ENCODE measurements around the gene PURA.
"Not testable (repeated sequence)": the region's sequence is repeated elsewhere in the genome, so short reads cannot be mapped to it uniquely, and the experiment has no call there.

Gene PURA

GRCh38 chr5:140141241-140141640, 27.3 kb downstream of the PURA start:
- no peak for DNase-seq

- DNase-seq: no peak
These were observed 28.3 kb downstream of the PURA start for GRCh38 chr5:140142246-140142645.

- DNase-seq: no peak
These were observed 28.9 kb downstream of the PURA start for GRCh38 chr5:140142856-140143255.

DNA sequence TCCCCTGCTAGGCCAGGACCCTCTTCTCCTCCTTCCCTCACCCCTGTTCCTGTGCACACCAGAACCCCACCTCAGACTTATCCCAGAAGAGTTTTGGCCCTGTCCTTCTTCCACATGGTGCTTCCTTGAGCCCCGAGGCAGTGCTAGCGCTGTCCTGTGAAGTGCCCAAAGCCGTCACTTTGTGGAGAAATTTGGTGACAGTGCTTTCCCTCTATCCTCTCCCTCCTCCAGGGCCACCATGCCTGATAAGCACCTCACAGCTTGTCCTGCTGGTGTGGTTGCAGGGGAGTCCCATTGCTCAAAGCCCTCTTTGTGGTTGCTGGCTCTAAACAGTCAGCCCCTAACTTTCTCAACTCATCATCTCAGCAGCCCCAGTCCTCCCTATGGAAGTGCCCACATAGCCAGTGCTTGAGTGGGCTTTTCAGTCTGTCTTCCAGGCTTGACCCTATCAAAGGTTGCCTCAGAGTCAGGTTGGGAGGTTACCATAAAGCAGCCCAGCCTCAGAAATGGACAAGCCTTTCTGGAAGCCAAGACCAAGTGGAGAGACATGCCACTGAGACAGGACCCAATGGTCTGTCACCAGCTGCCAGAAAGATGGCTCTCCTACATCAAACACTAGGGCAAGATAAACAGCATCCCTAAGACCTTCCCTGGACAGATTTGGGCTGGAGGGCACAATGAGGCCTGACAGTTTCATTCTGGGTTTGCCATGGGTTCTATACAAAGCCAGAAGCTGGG, 29.8 kb downstream of the PURA start:
- no peak for DNase-seq

- DNase-seq: no peak
These were observed 31.3 kb downstream of the PURA start for GRCh38 chr5:140145256-140145655.

- peak; percentile 58 to 66 for DNase-seq
These were observed 32.1 kb downstream of the PURA start for GRCh38 chr5:140145818-140146522.

DNA sequence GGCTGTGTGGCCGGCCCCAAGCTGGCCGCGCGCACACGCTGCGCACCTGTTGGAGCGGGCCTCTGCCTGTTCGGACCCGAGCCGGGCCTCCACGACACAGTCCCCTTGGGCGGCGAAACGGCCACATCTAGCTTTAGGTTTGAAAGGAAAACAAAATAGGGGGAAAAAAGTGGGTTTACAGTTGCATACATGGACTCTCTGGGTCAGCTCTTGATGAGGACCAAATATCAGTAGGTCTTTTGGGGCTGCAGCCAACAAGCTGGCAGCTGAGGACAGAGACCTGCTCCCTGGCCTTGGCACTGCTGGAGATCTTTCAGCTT, 32.6 kb downstream of the PURA start:
- DNase-seq: no peak

DNA sequence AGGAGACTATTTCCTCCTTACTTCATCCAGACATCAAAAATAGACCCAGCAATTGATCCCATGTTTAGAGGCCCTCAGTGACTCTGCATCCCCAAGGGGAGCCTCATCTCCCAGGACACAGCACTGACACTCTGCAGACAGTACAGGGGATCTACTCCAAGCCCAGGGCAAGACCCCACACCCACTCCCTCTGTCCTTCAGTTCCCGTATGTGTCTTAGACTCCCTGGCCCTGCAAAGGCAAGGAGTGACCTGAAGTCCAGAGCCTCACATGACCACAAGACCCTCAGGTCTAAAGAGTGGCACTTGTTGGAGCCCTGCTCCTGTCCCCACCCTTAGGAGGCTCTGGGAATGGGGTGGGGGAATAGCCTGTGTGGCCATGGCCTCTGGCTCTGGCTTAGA, 33.6 kb downstream of the PURA start:
- no peak for DNase-seq

DNA sequence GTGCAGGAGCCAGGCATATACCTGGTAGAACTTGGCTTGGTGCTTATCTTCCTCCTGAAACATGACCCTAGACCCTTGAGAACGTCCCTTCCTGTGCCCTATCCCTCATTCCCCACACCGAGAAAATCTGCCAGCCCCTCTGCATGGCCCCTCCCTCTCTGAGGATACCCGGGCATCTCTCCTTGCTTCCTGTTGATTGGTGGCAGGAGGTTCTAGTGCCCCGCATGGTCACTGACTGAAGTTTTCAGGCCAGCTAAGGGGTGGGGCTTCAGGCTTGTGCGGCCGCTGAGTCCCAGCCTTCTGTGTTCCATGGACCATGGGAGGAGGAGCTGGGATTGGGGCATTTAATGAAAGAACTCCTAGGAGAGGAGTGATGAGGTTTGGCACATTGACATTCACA, 34.6 kb downstream of the PURA start:
- no peak for DNase-seq

DNA sequence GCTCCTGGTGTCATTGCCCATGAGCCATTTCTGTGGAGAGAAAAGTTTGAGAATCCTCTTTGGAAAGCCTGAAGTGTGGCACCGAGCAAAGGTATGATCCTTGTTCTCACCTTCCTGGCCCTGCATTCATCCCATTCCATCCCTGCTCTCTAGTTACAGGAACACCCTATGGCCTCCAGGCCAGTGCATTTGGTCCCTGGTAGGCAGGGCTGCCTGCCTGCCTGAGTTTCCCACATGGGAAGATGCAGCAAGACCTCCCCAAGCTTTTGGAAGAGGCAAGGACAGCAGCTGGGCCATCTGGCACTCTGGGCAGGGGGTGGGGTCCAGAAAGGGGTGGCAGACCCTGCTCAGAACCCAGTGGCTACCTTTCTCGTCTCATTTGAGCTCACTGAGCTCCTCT, 36.3 kb downstream of the PURA start:
- no peak for DNase-seq

DNA sequence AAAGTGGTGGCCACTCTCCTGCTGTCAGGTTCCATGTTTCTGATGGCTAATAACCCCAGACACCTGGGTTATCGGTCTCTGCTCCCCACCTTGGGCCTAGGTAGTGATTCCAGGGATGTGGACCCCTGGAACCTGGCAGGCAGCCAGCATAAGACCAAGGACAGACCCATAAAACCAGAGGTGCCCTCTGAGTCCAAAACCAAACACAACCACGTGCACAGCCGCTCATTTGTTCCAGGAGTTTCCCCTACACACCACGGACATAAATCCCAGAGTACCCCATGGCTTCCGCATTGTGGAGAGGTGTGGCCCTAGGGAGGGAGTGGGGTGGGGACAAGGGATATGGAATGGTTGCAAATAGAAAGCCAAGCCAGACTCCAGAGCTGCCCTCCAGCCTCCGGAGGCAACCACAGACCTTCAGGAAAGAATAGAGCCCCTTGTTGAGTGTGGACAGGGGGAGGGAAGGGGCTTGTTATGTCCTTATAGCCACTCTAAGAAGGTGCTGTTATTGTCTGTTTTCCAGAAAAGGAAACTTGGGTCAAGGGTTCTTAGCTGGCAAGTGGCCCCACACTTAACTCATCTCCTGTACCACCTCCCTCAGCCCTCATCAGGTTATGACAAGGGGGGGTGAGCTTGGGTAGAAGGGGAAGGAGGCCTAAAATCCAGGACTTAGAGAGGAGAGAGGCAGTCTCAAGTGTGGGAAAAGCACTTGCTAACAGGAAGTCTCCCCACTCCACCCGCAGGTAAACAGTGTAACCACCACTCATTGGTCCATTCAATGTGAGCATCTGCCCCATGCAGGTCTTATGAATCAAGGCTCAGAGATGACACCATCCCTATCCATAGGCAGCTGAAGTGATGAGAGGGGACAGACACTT, 37.5 kb downstream of the PURA start:
- no peak for DNase-seq

GRCh38 chr5:140152022-140152999, 38.4 kb downstream of the PURA start:
- DNase-seq: no peak

DNA sequence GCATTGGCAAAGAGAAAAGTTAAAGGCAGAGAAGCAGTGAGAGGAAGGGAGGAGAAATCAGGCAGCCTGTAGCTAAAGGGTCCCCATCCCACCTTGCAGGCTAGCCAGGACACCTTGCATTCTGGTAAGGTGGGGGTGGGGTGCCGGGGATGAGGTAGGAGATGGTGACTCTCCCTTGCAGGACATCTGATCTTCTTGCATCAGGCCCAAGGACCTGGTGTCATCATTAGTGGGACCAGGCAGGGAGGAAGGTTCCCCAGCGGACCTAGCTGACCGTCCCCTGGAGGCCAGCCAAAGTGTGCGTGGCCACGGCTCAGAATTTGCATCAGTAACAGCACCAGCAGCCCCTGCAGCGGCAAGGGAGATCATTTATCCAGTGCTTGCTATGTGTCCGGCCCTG, 39.3 kb downstream of the PURA start:
- DNase-seq: no peak

GRCh38 chr5:140153905-140154304, 40.0 kb downstream of the PURA start:
- no peak for DNase-seq

DNA sequence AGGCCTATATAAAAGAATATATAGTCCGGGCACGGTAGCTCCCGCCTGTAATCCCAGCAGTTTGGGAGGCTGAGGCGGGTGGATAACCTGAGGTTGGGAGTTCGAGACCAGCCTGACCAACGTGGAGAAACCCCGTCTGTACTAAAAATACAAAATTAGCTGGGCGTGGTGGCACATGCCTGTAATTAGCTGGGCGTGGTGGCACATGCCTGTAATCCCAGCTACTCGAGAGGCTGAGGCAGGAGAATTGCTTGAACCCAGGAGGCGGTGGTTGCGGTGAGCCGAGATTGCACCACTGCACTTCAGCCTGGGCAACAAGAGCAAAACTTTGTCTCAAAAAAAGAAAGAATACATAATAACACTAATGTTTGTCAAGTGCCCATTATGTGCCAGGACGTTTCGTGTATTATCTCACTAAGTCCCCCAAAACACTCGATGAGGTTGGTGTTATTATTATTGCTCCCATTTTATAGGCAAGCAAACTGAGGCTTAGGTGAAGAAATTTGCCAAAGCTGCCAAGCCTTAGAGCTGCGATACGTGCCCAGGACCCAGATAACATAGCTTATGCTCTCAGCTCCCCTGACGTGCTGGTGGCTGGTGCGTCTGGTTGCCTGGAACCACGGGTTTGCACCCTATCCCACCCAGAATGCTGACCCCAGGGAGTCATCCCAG, 40.9 kb downstream of the PURA start:
- DNase-seq: not testable (repeated sequence)

- DNase-seq: peak; percentile 90 to 93
These were observed 43.3 kb downstream of the PURA start for GRCh38 chr5:140157032-140157781.

GRCh38 chr5:140159014-140159927, 45.4 kb downstream of the PURA start:
- DNase-seq: no peak

DNA sequence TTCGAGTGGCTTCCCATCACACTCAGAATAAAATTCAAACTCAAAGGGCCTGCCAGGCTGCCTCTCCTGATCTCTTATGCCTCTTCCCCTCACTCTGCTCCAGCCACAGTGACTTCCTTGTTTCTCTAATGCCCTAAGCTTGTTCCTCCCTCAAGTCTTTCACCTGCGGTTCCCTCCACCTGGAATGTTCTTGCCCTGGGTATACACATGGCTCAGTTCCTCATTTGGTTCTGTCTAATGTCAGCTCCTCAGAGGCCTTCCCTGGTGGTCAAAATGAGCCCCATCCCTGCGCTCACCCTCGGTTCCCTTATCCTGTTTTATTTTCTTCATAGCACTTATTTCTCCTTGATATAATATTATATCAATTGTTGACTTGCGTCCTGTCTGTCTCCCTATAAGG, 48.4 kb downstream of the PURA start:
- no peak for DNase-seq

DNA sequence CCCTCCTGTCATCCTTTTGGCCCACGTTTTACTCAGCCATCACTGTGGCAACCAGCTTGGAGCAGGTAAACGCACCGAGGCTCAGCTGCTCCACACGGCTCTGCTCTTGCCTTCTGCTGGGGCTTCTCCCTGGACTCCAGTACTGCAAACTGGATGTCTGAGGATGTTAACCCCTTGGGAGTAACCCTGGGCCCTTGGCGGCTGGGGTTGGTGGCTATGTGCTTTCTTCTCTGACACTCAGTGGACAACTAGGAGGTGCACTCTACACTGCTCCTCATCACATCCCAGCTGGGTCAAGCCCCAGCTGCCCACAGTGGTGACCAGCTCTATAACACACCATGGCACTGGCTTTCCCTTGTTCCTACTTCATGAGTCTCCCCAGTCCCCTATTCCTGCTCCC, 48.9 kb downstream of the PURA start:
- DNase-seq: no peak
